ENCODE measurements around the gene IL36A. TPM values are rescaled to one million over a fixed set of nuclear protein-coding genes. Genes with fewer than 3 reads are reported as not detected.

IL36A gene
- total RNA-seq, 3 donors from 2014 or later, result not detected

GRCh38 chr2:112979731-112980130 is 25.5 kb upstream of the IL36A start:
- intact Hi-C loops (cut with DNase I; ENCODE audit: low total_unique reads), result no loop called here
- TF ChIP-seq POLR2A (IDR thresholded peaks at IDR 0.05), result no peak
- TF ChIP-seq POLR2AphosphoS5 (IDR thresholded peaks at IDR 0.05), result no peak
- no peak for TF ChIP-seq CTCF (IDR thresholded peaks at IDR 0.05)
- Histone ChIP-seq H3K27ac (no peak overlapping the region), H3K9me3 (no peaks in the 10 kb centered on the region), H3K4me3 (no peak overlapping the region), H3K36me3 (no peaks in the 10 kb centered on the region), H3K4me1 (no peaks in the 10 kb centered on the region), H3K27me3 (peaks cover 0 to 13% of the 10 kb centered on the region in 2 donors)
- DNase-seq (ENCODE audit: low spot score in 2 of 2), result no peak

- no peak for DNase-seq (ENCODE audit: low spot score in 2 of 2)
- Histone ChIP-seq H3K27me3 (peaks cover 0 to 13% of the 10 kb centered on the region in 2 donors), H3K4me3 (no peak overlapping the region), H3K4me1 (no peaks in the 10 kb centered on the region), H3K36me3 (no peaks in the 10 kb centered on the region), H3K9me3 (no peaks in the 10 kb centered on the region), H3K27ac (no peak overlapping the region)
- intact Hi-C loops (cut with DNase I; ENCODE audit: low total_unique reads), result no loop called here
- no peak for TF ChIP-seq POLR2AphosphoS5 (IDR thresholded peaks at IDR 0.05)
- no peak for TF ChIP-seq CTCF (IDR thresholded peaks at IDR 0.05)
- TF ChIP-seq POLR2A (IDR thresholded peaks at IDR 0.05), result no peak
Observed at GRCh38 chr2:112980537-112980936, 24.7 kb upstream of the IL36A start.

- Histone ChIP-seq H3K27me3 (peaks cover 0 to 3% of the 10 kb centered on the region in 2 donors), H3K36me3 (no peaks in the 10 kb centered on the region), H3K9me3 (peaks cover 4 to 16% of the 10 kb centered on the region in 2 donors), H3K27ac (no peak overlapping the region), H3K4me1 (no peaks in the 10 kb centered on the region), H3K4me3 (no peak overlapping the region)
- TF ChIP-seq POLR2A (IDR thresholded peaks at IDR 0.05) (no peak), POLR2AphosphoS5 (IDR thresholded peaks at IDR 0.05) (no peak), CTCF (IDR thresholded peaks at IDR 0.05) (no peak)
- intact Hi-C loops (cut with DNase I; ENCODE audit: low total_unique reads), result no loop called here
- no peak for DNase-seq (ENCODE audit: low spot score in 2 of 2)
Observed at GRCh38 chr2:112985090-112985489, 20.2 kb upstream of the IL36A start.

- TF ChIP-seq POLR2A (IDR thresholded peaks at IDR 0.05), result no peak
- no peak for TF ChIP-seq CTCF (IDR thresholded peaks at IDR 0.05)
- no peak for TF ChIP-seq POLR2AphosphoS5 (IDR thresholded peaks at IDR 0.05)
- no peaks in the 10 kb centered on the region for H3K36me3 ChIP-seq
- no peaks in the 10 kb centered on the region for H3K4me1 ChIP-seq
- H3K27me3 ChIP-seq, result no peaks in the 10 kb centered on the region
- peaks cover 4 to 39% of the 10 kb centered on the region in 2 donors for H3K9me3 ChIP-seq
- H3K27ac ChIP-seq, result no peak overlapping the region
- DNase-seq (ENCODE audit: low spot score in 2 of 2), result no peak
- no peak overlapping the region for H3K4me3 ChIP-seq
- intact Hi-C loops (cut with DNase I; ENCODE audit: low total_unique reads), result loop anchor here (1.0 kb wide), 1 partner anchor 9 kb away; no protein-coding TSS in a partner anchor
Observed at GRCh38 chr2:112989611-112990010, 15.6 kb upstream of the IL36A start.

- Histone ChIP-seq H3K4me1 (no peaks in the 10 kb centered on the region), H3K36me3 (no peaks in the 10 kb centered on the region), H3K9me3 (peaks cover 4 to 36% of the 10 kb centered on the region in 2 donors), H3K4me3 (no peak overlapping the region), H3K27me3 (no peaks in the 10 kb centered on the region), H3K27ac (no peak overlapping the region)
- intact Hi-C loops (cut with DNase I; ENCODE audit: low total_unique reads), result loop anchor here (2.0 kb wide), 1 partner anchor 49 kb away; no protein-coding TSS in a partner anchor
- no peak for TF ChIP-seq POLR2A (IDR thresholded peaks at IDR 0.05)
- no peak for TF ChIP-seq POLR2AphosphoS5 (IDR thresholded peaks at IDR 0.05)
- no peak for TF ChIP-seq CTCF (IDR thresholded peaks at IDR 0.05)
- no peak for DNase-seq (ENCODE audit: low spot score in 2 of 2)
Observed at GRCh38 chr2:112993831-112994230, 11.4 kb upstream of the IL36A start.
